GM18499 (cell line): ENCODE results near the gene ZNF383.
"Not testable (repeated sequence)": the region's sequence is repeated elsewhere in the genome, so short reads cannot be mapped to it uniquely, and the experiment has no call there.

ENCODE experiments used
- ATAC-seq: cut with Tn5 transposase; IDR thresholded peaks from one replicate; pipeline ENCODE4 v1.9.1; 2021; ENCODE audit warnings: moderate number of reproducible peaks; ENCODE audit not compliant: insufficient read depth, unreplicated experiment

The ZNF383 gene

DNA sequence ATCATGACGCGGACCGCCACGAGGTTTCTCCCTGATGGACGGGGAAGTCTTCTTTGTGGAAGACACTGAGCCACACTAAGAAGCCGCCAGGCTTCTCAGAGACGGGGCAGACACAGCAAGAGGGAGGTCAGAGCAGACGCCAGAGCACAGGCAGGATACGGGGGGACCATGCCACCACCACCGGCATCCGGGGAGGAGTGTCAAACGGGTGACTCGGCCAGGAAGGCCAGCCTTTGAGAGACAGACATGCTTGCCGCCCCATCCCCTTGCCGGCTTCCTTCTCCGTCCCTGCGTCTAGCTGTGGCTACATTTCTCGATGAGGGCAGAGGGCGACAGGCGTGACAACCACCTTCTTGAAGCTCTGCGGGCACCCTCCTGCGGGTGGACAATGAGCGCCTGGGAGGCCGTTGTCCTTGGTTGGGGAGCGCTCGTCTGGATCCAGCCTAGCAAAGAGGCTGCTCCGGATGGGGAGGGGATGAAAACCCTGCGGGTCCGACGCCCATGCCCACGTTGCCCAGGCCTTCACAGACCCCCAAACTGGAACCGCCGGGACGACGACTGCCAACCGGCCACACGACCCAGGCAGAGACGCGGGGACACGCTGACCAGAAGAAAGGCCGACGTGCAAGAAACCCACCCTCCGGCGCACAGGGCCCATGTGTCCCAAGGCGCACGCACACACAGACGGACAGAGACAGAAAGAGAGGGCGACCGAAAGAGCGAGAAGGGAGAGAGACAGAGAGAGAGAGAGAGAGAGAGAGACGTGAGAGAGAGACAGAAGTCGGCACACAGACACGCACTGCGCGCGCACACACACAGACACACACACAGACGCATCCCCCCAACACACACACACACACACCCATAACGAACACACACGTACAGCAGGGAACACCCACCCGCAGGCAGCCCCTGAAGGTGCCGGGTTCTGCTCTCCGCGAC lies 75.3 kb downstream of the ZNF383 start:
- not testable (repeated sequence) for ATAC-seq

DNA sequence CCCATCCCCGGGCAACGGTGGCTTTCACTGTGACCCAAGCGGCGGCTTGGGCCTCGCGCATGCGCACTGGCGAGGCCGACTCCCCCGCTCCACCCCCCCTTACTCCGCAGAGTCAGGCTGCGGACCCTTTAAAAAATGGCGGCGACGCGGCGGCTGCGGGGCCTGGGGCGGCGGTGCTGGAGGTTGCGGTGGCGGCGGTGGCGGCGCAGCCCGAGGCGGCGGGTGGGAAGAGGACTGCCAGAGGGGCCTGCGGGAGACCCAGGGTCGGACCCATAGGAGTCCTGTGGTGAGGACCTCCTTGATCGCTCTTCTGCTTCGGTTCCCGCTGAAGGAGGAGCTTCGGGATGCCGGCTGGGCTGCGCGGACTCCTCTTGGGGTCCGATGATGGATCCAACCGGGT lies 76.2 kb downstream of the ZNF383 start:
- ATAC-seq = not testable (repeated sequence)
